GM12878 (cell line): ENCODE measurements around the gene CDRT15. TPM values are rescaled to one million over a fixed set of nuclear protein-coding genes. Genes with fewer than 3 reads are reported as not detected.

Experiments
- ATAC-seq: fragments of 200-7000 bp; cut with Tn5 transposase; 3 replicates; pipeline ENCODE4 v1.9.1; 2020; ENCODE audit warnings: mild to moderate bottlenecking, moderate library complexity
- BruUV-seq: library from RNA; stranded (reverse); fragments of 400-500 nt; replicated peaks from 2 replicates; lab custom pipeline; 2021; lab: Mats Ljungman, UMichigan
- CTCF ChIA-PET: fragments of 300-600 bp; sonication (Branson Sonifier 250); formaldehyde crosslinking; extraction: SDS; loops from one replicate; lab custom pipeline; 2021; ENCODE audit warnings: inconsistent platforms; lab: Yijun Ruan, JAX
- POLR2A ChIA-PET: fragments of 350-600 bp; formaldehyde crosslinking; extraction: SDS; loops from one replicate; lab custom pipeline; 2021; ENCODE audit warnings: inconsistent platforms; lab: Charles Lee
- RAD21 ChIA-PET: fragments of 300-600 bp; sonication (Branson Sonifier 250); formaldehyde crosslinking; loops from one replicate; lab custom pipeline; 2023; ENCODE audit warnings: antibody characterized with exemption; ENCODE audit not compliant: unreplicated experiment; lab: Charles Lee
- SMC1A ChIA-PET: fragments of 300-600 bp; sonication (Branson Sonifier 250); formaldehyde crosslinking; loops from one replicate; lab custom pipeline; 2023; ENCODE audit not compliant: unreplicated experiment, uncharacterized antibody; lab: Charles Lee
- DNase-seq: peaks from one replicate; pipeline ENCODE4 v3.0.0-alpha.2; 2011; ENCODE audit warnings: low read depth, low spot score
- FAIRE-seq: peaks from 3 replicates; lab custom pipeline; 2011; peaks lifted over from hg19 to GRCh38; lab: Jason Lieb, UNC
- H2AFZ ChIP-seq: 2 replicates; pipeline ENCODE4 v1.6.0; 2011; ENCODE audit warnings: low read depth, low read length, control low read depth; ENCODE audit not compliant: control insufficient read depth
- H3K27ac ChIP-seq: 2 replicates; pipeline ENCODE4 v1.5.1; 2011; ENCODE audit warnings: control low read depth; ENCODE audit not compliant: control insufficient read depth, insufficient read depth
- H3K27me3 ChIP-seq, 2 experiments: replicated peaks in 1 of 2; 2 replicates each; pipeline versions ENCODE4 v1.6.0 to v1.6.1; 2011; ENCODE audit warnings: low read length in 1 of 2; ENCODE audit not compliant: control insufficient read depth in 2 of 2, insufficient read depth in 2 of 2
- H3K36me3 ChIP-seq, 2 experiments: 2 replicates each; pipeline ENCODE4 v1.5.1; 2011; ENCODE audit warnings: low read length in 1 of 2; ENCODE audit not compliant: control insufficient read depth in 2 of 2, insufficient read depth in 2 of 2
- H3K4me1 ChIP-seq: 2 replicates; pipeline ENCODE4 v1.6.1; 2011; ENCODE audit warnings: mild to moderate bottlenecking, low read length, moderate library complexity, mixed read lengths; ENCODE audit not compliant: control insufficient read depth, insufficient read depth
- H3K4me2 ChIP-seq: 2 replicates; pipeline ENCODE4 v1.6.0; 2011; ENCODE audit warnings: control low read depth; ENCODE audit not compliant: control insufficient read depth, insufficient read depth
- H3K4me3 ChIP-seq: fragments of 200-600 bp; sonication (generic); 2 replicates; pipeline ENCODE4 v1.5.1; 2016
- H3K79me2 ChIP-seq: 2 replicates; pipeline ENCODE4 v1.6.0; 2011; ENCODE audit warnings: low read length; ENCODE audit not compliant: control insufficient read depth, insufficient read depth
- H3K9ac ChIP-seq: 2 replicates; pipeline ENCODE4 v1.8.0; 2011; ENCODE audit warnings: low read length, control low read depth, mixed read lengths; ENCODE audit not compliant: control insufficient read depth, insufficient read depth
- H3K9me3 ChIP-seq: replicated peaks from 3 replicates; pipeline ENCODE4 v1.5.1; 2011; ENCODE audit warnings: mild to moderate bottlenecking, low read length; ENCODE audit not compliant: control insufficient read depth, insufficient read depth
- H4K20me1 ChIP-seq: 2 replicates; pipeline ENCODE4 v1.6.0; 2011; ENCODE audit not compliant: control insufficient read depth, insufficient read depth
- ATF7 ChIP-seq: fragments of 450-650 bp; IDR thresholded peaks from 2 replicates; pipeline ENCODE4 v1.6.1; 2016; ENCODE audit warnings: low read depth, mild to moderate bottlenecking
- CBX3 ChIP-seq: fragments of 200-600 bp; sonication (generic); IDR thresholded peaks from 2 replicates; pipeline ENCODE4 v1.6.1; 2016; ENCODE audit warnings: low read depth, borderline replicate concordance
- GATAD2B ChIP-seq: fragments of 450-650 bp; conservative IDR thresholded peaks from 2 replicates; pipeline ENCODE4 v1.6.1; 2017; ENCODE audit warnings: low read depth, mild to moderate bottlenecking, moderate library complexity
- HDGF ChIP-seq: fragments of 450-650 bp; IDR thresholded peaks from 2 replicates; pipeline ENCODE4 v1.6.1; 2016; ENCODE audit warnings: antibody characterized with exemption
- MEF2B ChIP-seq: fragments of 450-650 bp; IDR thresholded peaks from 2 replicates; pipeline ENCODE4 v1.6.1; 2018; ENCODE audit warnings: mild to moderate bottlenecking, moderate library complexity; ENCODE audit not compliant: partially characterized antibody, poor library complexity, severe bottlenecking
- NBN ChIP-seq: fragments of 450-650 bp; IDR thresholded peaks from 2 replicates; pipeline ENCODE4 v1.6.1; 2016
- NKRF ChIP-seq: fragments of 450-650 bp; conservative IDR thresholded peaks from 2 replicates; pipeline ENCODE4 v1.6.1; 2017; ENCODE audit warnings: mild to moderate bottlenecking, moderate library complexity
- POLR2AphosphoS5 ChIP-seq: IDR thresholded peaks from 2 replicates; pipeline ENCODE4 v1.6.1; 2011; ENCODE audit warnings: mild to moderate bottlenecking, low read length, inconsistent platforms
- PRDM15 ChIP-seq: fragments of 450-650 bp; formaldehyde crosslinking; IDR thresholded peaks from 2 replicates; pipeline ENCODE4 v1.4.0; 2020; ENCODE audit warnings: mild to moderate bottlenecking, moderate library complexity
- STAT1 ChIP-seq: fragments of 450-650 bp; conservative IDR thresholded peaks from 2 replicates; pipeline ENCODE4 v1.6.1; 2014; ENCODE audit warnings: antibody characterized with exemption, mild to moderate bottlenecking
- TAF1 ChIP-seq: IDR thresholded peaks from 2 replicates; pipeline ENCODE4 v1.6.1; 2011; ENCODE audit warnings: mild to moderate bottlenecking, low read depth, low read length, borderline replicate concordance
- YY1 ChIP-seq: IDR thresholded peaks from 2 replicates; pipeline ENCODE4 v1.6.1; 2011; ENCODE audit warnings: low read depth, mild to moderate bottlenecking, low read length
- ZNF384 ChIP-seq: IDR thresholded peaks from 2 replicates; pipeline ENCODE4 v1.6.1; 2012; ENCODE audit warnings: low read depth, mild to moderate bottlenecking, low read length, improper control_type of control experiment, borderline replicate concordance
- ZSCAN29 ChIP-seq: fragments of 450-650 bp; IDR thresholded peaks from 2 replicates; pipeline ENCODE4 v1.6.1; 2017; ENCODE audit warnings: mild to moderate bottlenecking, moderate library complexity
- WGBS: methylation state at CpG from one replicate; pipeline ENCODE4 v1.1.6; 2016; ENCODE audit warnings: low lambda C conversion rate; ENCODE audit not compliant: insufficient replicate concordance, insufficient coverage; ENCODE audit errors: missing lambda C conversion rate; 5-methylcytosine and 5-hydroxymethylcytosine counted together
- in situ Hi-C: fragments of 300-500 bp; cut with MboI; formaldehyde crosslinking; loops from 9 replicates; pipeline ENCODE4 v1.14.3; 2018; ENCODE audit warnings: mixed read lengths
- intact Hi-C: fragments of 100-400 bp; cut with micrococcal nuclease; formaldehyde crosslinking; loops from one replicate; pipeline ENCODE4 v1.14.2; 2022; ENCODE audit not compliant: unreplicated experiment
- polyA plus RNA-seq, 11 experiments: library from polyadenylated mRNA; depleted of rRNA in 4 of 11; unstranded in 6 of 11; stranded (reverse) in 5 of 11; fragments of >200 nt; fragmentation: Nextera tagmentation in 4 of 11; fragmentation: Illumina TruSeq in 1 of 11; extraction: Ambion mirVana in 4 of 11; extraction: Trizol in 1 of 11; gene quantifications; 1 replicate in 1 of 11; 2 replicates in 10 of 11; pipeline versions ENCODE4 v1.2.1 to v1.2.3, GENCODE V29; 2011 to 2016; ENCODE audit warnings: inconsistent platforms in 2 of 11, missing spikeins in 2 of 11, low read depth in 1 of 11
- total RNA-seq, 4 experiments: library from RNA; depleted of rRNA in 3 of 4; stranded (reverse); fragments of >200 nt in 3 of 4; fragmentation: Illumina TruSeq in 1 of 4; extraction: Trizol in 1 of 4; gene quantifications; 2 replicates each; pipeline versions ENCODE4 v1.2.1 to v1.2.3, GENCODE V29; 2013 to 2021
- TF ChIP-seq, protein P1 (sequence below): fragments of 450-650 bp; IDR thresholded peaks from 2 replicates; pipeline ENCODE4 v1.6.1; 2017; ENCODE audit warnings: low read depth, mild to moderate bottlenecking, moderate library complexity

Gene CDRT15
- total and polyA plus RNA-seq, 10 of the 15 experiments (the other 5 are each of a cell fraction or from before 2014, with no cell fraction given): 0.29 TPM; not detected in 9

DNA sequence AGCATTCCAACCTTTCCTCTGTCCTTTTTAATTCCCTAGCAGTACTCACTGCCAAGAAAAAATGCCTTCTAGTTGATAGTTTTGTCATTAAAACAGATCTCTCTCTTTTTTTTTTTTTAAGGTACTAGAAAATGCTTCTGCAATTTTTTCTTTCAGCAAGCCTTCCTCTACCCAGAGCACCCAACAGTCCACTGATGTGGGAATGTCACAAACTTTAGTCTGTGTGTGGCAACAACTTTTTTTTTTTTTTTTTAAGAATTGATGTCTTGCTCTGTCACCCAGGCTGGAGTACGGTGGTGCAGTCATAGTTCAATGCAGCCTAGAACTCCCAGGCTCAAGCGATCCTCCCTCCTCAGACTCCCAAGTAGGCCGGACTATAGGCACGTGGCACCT, 34.7 kb downstream of the CDRT15 start (continued):
- TF ChIP-seq PRDM15 (CRISPR knock-in tag) (no peak), MEF2B (no peak), HDGF (no peak), STAT1 (no peak), POLR2AphosphoS5 (no peak)

GRCh38 chr17:14201021-14201987, 35.4 kb downstream of the CDRT15 start:
- DNase-seq: no peak
- Histone ChIP-seq H3K4me3 (no peak overlapping the region), H3K4me1 (no peaks in the 10 kb centered on the region)

More at GRCh38 chr17:14201021-14201987, 35.4 kb downstream of the CDRT15 start:
- RAD21 ChIA-PET: no interaction called here
- Histone ChIP-seq H3K36me3 (peaks cover 0 to 2% of the 10 kb centered on the region in 2 experiments; a peak in 2 of 4 replicates), H4K20me1 (no peaks in the 10 kb centered on the region), H3K4me2 (no peak overlapping the region), H3K9ac (no peak overlapping the region), H3K27ac (no peak overlapping the region), H2AFZ (no peak overlapping the region), H3K9me3 (no peaks in the 10 kb centered on the region), H3K79me2 (no peaks in the 10 kb centered on the region), H3K27me3 (no peaks in the 10 kb centered on the region)
- CTCF ChIA-PET: no interaction called here
- POLR2A ChIA-PET: no interaction called here
- SMC1A ChIA-PET: no interaction called here
- TF ChIP-seq GATAD2B: no peak
- no peak for TF ChIP-seq NKRF
- TF ChIP-seq TAF1: no peak
- TF ChIP-seq ATF7: no peak
- TF ChIP-seq NBN: no peak
- no peak for TF ChIP-seq ZSCAN29
- no peak for TF ChIP-seq ZNF384
- no peak for TF ChIP-seq YY1
- TF ChIP-seq, protein P1, sequence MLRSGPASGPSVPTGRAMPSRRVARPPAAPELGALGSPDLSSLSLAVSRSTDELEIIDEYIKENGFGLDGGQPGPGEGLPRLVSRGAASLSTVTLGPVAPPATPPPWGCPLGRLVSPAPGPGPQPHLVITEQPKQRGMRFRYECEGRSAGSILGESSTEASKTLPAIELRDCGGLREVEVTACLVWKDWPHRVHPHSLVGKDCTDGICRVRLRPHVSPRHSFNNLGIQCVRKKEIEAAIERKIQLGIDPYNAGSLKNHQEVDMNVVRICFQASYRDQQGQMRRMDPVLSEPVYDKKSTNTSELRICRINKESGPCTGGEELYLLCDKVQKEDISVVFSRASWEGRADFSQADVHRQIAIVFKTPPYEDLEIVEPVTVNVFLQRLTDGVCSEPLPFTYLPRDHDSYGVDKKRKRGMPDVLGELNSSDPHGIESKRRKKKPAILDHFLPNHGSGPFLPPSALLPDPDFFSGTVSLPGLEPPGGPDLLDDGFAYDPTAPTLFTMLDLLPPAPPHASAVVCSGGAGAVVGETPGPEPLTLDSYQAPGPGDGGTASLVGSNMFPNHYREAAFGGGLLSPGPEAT: no peak
- no peak for TF ChIP-seq CBX3
- in situ Hi-C loops (no loop called here), intact Hi-C loops (no loop called here)
- no peak for ATAC-seq
- no peak for FAIRE-seq
- no TSS peak for BruUV-seq
- WGBS: 98% methylated on average over 10 of the region's 10 CpGs
